Fibroblast of the aortic adventitia (primary cell): ENCODE measurements around the gene TAP1. TPM values are rescaled to one million over a fixed set of nuclear protein-coding genes. Genes with fewer than 3 reads are reported as not detected.
"Not testable (repeated sequence)": the region's sequence is repeated elsewhere in the genome, so short reads cannot be mapped to it uniquely, and the experiment has no call there.

Experiments
- DNase-seq: peaks from one replicate; pipeline ENCODE4 v3.0.0-alpha.2; 2010; ENCODE audit warnings: low read depth
- H3K4me3 ChIP-seq: 2 replicates; pipeline ENCODE4 v1.5.1; 2011; ENCODE audit warnings: low read depth, mild to moderate bottlenecking, control low read depth, low read length, moderate library complexity
- total RNA-seq: library from RNA; depleted of rRNA; stranded (reverse); fragments of >200 nt; gene quantifications from 2 replicates; pipeline ENCODE4 v1.2.3, GENCODE V29; 2012; ENCODE audit warnings: low replicate concordance
- TF ChIP-seq, protein P1 (sequence below): IDR thresholded peaks from 2 replicates; pipeline ENCODE4 v1.5.1; 2011; ENCODE audit warnings: mild to moderate bottlenecking, low read length, control low read depth, inconsistent platforms; ENCODE audit not compliant: insufficient read depth

Gene TAP1
- total RNA-seq, 1 donor, result 25.2 TPM

DNA sequence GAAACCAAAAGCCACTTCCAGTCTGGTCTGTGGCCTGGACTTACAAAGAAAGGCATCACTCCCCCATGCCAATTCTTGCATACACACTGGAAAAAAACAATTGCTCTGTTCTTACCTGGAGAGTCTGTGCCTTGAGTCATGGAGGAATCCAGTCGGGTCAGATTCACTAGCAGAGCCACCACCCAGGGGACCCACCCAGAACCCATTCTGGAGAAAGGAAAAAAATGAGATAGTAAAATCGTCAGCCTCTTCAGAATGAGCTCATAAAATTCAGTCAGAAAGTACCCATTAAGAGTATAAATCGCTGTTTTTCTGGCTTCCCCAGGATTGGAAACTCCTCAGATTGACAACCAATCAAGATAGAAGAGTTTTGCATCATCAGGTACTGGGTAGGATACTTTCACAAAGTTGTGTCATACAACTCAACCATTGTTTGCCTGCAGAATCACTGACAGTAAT is 36.7 kb downstream of the TAP1 start, which contains the start of gene HLA-DOB:
Gene HLA-DOB, minus strand, starts transcription at position 257 of the 459 bp plus-strand sequence. Its CDS starts 51 bp downstream, at position 206.
- peak; percentile 4 for DNase-seq
- H3K4me3 ChIP-seq, result no peak within 1 kb of the TSS
- TF ChIP-seq, protein P1, sequence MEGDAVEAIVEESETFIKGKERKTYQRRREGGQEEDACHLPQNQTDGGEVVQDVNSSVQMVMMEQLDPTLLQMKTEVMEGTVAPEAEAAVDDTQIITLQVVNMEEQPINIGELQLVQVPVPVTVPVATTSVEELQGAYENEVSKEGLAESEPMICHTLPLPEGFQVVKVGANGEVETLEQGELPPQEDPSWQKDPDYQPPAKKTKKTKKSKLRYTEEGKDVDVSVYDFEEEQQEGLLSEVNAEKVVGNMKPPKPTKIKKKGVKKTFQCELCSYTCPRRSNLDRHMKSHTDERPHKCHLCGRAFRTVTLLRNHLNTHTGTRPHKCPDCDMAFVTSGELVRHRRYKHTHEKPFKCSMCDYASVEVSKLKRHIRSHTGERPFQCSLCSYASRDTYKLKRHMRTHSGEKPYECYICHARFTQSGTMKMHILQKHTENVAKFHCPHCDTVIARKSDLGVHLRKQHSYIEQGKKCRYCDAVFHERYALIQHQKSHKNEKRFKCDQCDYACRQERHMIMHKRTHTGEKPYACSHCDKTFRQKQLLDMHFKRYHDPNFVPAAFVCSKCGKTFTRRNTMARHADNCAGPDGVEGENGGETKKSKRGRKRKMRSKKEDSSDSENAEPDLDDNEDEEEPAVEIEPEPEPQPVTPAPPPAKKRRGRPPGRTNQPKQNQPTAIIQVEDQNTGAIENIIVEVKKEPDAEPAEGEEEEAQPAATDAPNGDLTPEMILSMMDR, result no peak

DNA sequence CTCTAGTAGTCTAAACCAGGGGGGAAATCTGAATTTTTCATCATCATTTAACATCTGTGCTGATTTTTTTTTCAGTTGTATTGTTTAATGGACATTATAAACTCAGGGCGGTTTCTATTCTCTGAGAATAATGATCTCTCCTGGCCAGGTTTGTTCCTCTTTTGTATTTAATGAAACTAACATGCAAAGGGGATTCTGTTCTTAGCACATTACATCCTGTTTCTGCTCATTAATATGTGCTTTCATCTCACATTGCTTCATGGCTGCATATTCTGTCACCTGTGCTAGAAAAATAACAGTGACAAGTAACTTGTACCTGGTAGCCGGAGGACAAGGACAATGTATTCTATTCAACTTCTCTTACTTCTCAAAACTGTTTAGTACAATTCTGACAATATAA is 37.5 kb downstream of the TAP1 start:
- no peak for DNase-seq
- H3K4me3 ChIP-seq, result no peak overlapping the region
- TF ChIP-seq, protein P1, result no peak

DNA sequence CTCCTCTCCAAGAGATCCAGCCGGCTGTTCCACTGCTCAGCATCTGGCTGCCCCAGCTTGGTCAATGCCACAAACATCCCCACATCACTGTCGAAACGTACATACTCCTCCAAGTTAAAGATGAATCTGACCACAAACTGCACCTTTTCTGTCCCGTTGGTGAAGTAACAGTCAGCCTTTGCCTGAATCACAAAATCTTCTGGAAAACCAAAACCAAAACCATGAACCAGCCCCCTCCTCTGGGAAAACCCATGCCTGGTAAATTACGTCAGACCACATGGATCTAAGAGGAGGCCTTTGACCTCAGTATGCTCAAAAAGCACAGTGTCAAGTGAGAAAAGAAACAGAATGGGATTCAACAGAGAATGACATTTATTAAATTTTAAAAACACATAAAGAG is 38.4 kb downstream of the TAP1 start:
- H3K4me3 ChIP-seq, result no peak overlapping the region
- TF ChIP-seq, protein P1, result no peak
- DNase-seq, result peak; percentile 28

DNA sequence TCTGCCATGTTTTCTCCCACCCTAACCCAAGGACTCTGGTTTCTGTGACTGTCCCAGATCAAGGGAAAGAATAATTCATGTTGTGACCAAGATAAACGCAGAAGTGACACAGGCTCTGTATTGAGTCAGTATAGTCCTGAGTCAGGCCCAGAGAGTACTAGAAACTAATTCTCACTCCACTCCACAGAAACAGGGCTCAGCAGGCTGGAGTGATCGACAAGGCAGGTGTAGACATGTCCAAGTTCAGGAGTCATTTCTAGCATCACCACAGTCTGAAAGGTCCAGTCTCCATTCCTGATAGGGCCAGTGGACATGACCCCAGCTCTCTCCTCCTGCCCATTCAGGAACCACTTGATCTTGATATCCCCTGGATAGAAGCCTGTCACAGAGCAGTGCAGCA is 39.4 kb downstream of the TAP1 start:
- TF ChIP-seq, protein P1, result no peak
- no peak for DNase-seq
- H3K4me3 ChIP-seq, result no peak overlapping the region

DNA sequence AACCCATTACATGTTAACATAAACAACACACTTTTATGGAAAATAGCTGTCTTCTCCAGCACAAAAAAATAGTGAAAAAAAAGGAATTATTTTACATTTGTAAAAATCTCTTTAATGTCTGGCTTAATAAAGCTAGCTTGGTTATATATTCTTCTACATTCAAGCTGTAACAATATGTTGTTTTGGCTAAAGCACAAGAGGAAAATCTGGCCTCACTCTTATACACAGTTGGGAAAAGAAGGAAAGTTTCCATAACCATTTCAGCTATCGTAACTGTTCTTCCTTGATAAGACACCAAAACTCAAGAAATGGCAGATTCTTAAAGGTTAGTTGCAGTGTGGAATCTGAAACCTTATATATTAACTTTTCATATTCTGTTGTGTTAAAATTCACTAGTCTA is 44.3 kb downstream of the TAP1 start:
- no peak for DNase-seq
- no peak overlapping the region for H3K4me3 ChIP-seq
- TF ChIP-seq, protein P1, result no peak

DNA sequence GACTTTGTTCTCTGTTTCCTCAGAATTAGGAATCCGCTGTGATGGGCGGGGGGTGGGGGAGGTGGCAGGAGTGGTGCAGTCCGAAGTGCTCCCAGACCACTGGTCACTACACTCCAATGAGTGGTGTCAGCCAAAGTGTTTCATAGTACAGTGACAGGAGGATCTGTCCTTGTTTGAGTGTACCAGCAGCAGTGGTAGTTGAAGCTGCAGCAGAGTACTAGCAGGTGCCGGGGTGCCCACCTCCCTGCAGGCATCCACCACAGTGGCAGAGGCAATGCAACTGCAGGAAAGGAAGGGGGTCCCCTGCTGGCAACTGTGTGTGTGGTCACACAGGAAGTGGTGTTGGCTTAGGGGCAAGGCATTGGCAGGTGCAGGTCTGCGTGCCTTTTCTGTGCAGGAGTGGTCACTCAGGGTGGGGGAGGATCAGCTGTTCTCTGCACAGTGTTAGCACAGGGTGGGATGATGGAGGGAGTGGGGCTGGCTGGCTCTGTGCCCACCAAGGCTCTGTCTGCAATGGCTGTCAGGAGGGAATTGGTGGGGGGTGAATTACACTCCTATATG is 46.4 kb downstream of the TAP1 start:
- H3K4me3 ChIP-seq, result no peak overlapping the region
- TF ChIP-seq, protein P1, result no peak
- DNase-seq, result no peak

DNA sequence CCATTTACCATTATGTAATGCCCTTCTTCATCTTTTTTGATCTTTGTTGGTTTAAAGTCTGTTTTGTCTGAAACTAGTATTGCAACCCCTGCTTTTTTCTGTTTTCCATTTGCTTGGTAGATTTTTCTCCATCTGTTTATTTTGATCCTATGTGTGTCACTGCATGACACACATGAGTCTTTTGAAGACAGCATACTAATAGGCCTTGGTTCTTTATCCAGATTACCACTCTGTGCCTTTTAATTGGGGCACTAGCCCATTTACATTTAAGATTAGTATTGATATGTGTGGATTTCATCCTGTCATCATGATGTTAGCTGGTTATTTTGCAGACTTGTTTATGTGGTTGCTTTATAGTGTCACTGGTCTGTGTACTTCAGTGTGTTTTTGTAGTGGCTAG is 48.1 kb downstream of the TAP1 start:
- not testable (repeated sequence) for H3K4me3 ChIP-seq, DNase-seq
